GM12872 (cell line): ENCODE results near the gene UGT2B15.

Experiments used
- CTCF ChIP-seq: IDR thresholded peaks from 3 replicates; pipeline ENCODE4 v1.5.1; 2011; ENCODE audit warnings: low read depth, mild to moderate bottlenecking, low read length, moderate library complexity; ENCODE audit not compliant: insufficient read depth

The UGT2B15 gene

GRCh38 chr4:68654946-68655721 lies 15.3 kb downstream of the UGT2B15 start:
- no peak for TF ChIP-seq CTCF

- no peak for TF ChIP-seq CTCF
Observed at GRCh38 chr4:68651932-68652331, 18.5 kb downstream of the UGT2B15 start.

GRCh38 chr4:68630371-68630770 lies 40.1 kb downstream of the UGT2B15 start:
- TF ChIP-seq CTCF: no peak

GRCh38 chr4:68617003-68617698 lies 53.3 kb downstream of the UGT2B15 start:
- TF ChIP-seq CTCF: no peak

GRCh38 chr4:68615699-68616422 lies 54.6 kb downstream of the UGT2B15 start:
- TF ChIP-seq CTCF: no peak

GRCh38 chr4:68613752-68614151 lies 56.7 kb downstream of the UGT2B15 start:
- TF ChIP-seq CTCF: no peak

- TF ChIP-seq CTCF: no peak
Observed at GRCh38 chr4:68606240-68606639, 64.2 kb downstream of the UGT2B15 start.
